ENCODE measurements around the gene ITPRIPL2.

- TF ChIP-seq POLR2A (IDR thresholded peaks at IDR 0.05) (no peak), CTCF (IDR thresholded peaks at IDR 0.05) (no peak)
Observed at GRCh38 chr16:19106625-19107020, 7.1 kb upstream of the ITPRIPL2 start.

Measured in testis (tissue), 2 donors.